ENCODE measurements around the gene FBLL1. TPM values are rescaled to one million over a fixed set of nuclear protein-coding genes. Genes with fewer than 3 reads are reported as not detected.

The FBLL1 gene
- total and polyA plus RNA-seq, 2 of the 8 experiments (the other 6 are each of a cell fraction or from before 2014, with no cell fraction given) = 8.3 to 30.9 TPM

DNA sequence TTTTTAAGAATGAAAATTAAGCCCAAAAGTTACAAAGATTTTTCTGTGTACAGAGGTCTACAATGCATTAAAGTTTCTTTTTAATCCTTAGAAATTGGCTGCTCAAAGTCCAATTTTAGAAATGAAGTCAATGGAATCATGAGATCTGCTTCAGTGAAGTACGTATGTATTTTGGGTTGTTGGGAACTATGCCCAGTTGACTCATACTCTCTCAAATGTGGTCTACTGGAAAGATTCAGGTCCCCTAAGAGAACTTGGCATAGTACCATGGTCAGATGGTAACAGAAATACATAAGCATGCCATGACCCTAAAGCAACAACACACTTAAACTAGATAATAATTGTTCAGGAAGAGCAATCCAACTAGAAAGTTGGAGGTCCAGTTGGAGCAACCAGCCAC is 23.0 kb downstream of the FBLL1 start:
- H3K56ac ChIP-seq (replicated peaks; ENCODE audit: insufficient read length, low read depth, low read length) = no peak overlapping the region

More for the DNA sequence above, 23.0 kb downstream of the FBLL1 start:
- H3K9ac ChIP-seq (replicated peaks in 1 of 4; ENCODE audit: extremely low read depth in 1 of 4, low read depth in 3 of 4, low read length in 3 of 4) = no peak overlapping the region
- POLR2A ChIA-PET (ENCODE audit: partially characterized antibody) = no interaction called here
- no peak overlapping the region for H3K14ac ChIP-seq (ENCODE audit: insufficient read length)
- no peak overlapping the region for H2BK5ac ChIP-seq (ENCODE audit: low read depth, low read length)
- H4K5ac ChIP-seq (ENCODE audit: insufficient read length, low read depth, low read length) = no peak overlapping the region
- no peak overlapping the region for H3K4me2 ChIP-seq (ENCODE audit: insufficient read depth in 1 of 2, low read depth in 2 of 2, low read length in 2 of 2)
- DNase-seq (ENCODE audit: low read depth in 1 of 2, low spot score in 2 of 2) = no peak
- H4K91ac ChIP-seq (replicated peaks; ENCODE audit: insufficient read length, low read length) = no peak overlapping the region
- H2BK120ac ChIP-seq (replicated peaks; ENCODE audit: low read depth, low read length) = no peak overlapping the region
- H3K36me3 ChIP-seq (ENCODE audit: control insufficient read depth in 2 of 4, insufficient read depth in 4 of 4, low read length in 3 of 4) = peaks cover 3 to 64% (median 18%) of the 10 kb centered on the region in 4 experiments; a peak in 7 of 8 replicates
- H2AK5ac ChIP-seq (ENCODE audit: low read depth, low read length) = no peak overlapping the region
- no peak overlapping the region for H2BK15ac ChIP-seq (ENCODE audit: low read length)
- no peak overlapping the region for H2BK20ac ChIP-seq (ENCODE audit: low read length)
- CTCF ChIA-PET (ENCODE audit: partially characterized antibody) = no interaction called here
- TF ChIP-seq PHF8 (conservative IDR thresholded peaks at IDR 0.05; ENCODE audit: low read depth, low read length) = no peak
- no peak for TF ChIP-seq MAFK (IDR thresholded peaks at IDR 0.05; ENCODE audit: low read depth, low read length)
- no peak overlapping the region for H3K4me3 ChIP-seq (ENCODE audit: extremely low read depth in 1 of 4, insufficient read depth in 2 of 4, low read depth in 3 of 4, low read length in 4 of 4)
- peaks cover 1 to 2% of the 10 kb centered on the region in 2 experiments for H4K20me1 ChIP-seq (replicated peaks in 1 of 2; ENCODE audit: control insufficient read depth in 1 of 2, insufficient read depth in 2 of 2, low read length in 2 of 2)
- no peak overlapping the region for H4K8ac ChIP-seq (ENCODE audit: extremely low read depth, insufficient read depth, low read length)
- no peak overlapping the region for H3K18ac ChIP-seq (ENCODE audit: extremely low read depth, low read length)
- no peak overlapping the region for H3K4ac ChIP-seq (replicated peaks; ENCODE audit: insufficient read length, low read depth, low read length)
- no peak overlapping the region for H2BK12ac ChIP-seq (ENCODE audit: low read depth, low read length)
- H3K9me3 ChIP-seq (ENCODE audit: insufficient read depth in 2 of 2, low read depth in 1 of 2, low read length in 1 of 2) = no peaks in the 10 kb centered on the region
- no peak overlapping the region for H3K23ac ChIP-seq (ENCODE audit: insufficient read length)
- H3K23me2 ChIP-seq (ENCODE audit: low read depth, low read length) = no peaks in the 10 kb centered on the region
- peaks cover 0 to 10% of the 10 kb centered on the region in 2 experiments; a peak in 1 of 4 replicates for H3K79me2 ChIP-seq (ENCODE audit: control insufficient read depth in 1 of 2, insufficient read depth in 2 of 2, low read length in 2 of 2)
- WGBS, 2 experiments (ENCODE audit: extremely low coverage in 1 of 2, insufficient coverage in 1 of 2, insufficient read length in 1 of 2, insufficient replicate concordance in 2 of 2, low coverage in 1 of 2, low lambda C conversion rate in 2 of 2, missing lambda C conversion rate in 1 of 2) = 89% methylated on average over 1 of the region's 1 CpG; no CpG with 5 or more reads in 1 of the 2 experiments
- H3K27me3 ChIP-seq (replicated peaks in 1 of 4; ENCODE audit: control insufficient read depth in 3 of 4, extremely low read depth in 1 of 4, insufficient read depth in 3 of 4, low read length in 3 of 4) = no peaks in the 10 kb centered on the region
- H3K27ac ChIP-seq (ENCODE audit: low read depth, low read length) = no peak overlapping the region
- FAIRE-seq = no peak
- H2AFZ ChIP-seq (ENCODE audit: low read length) = no peak overlapping the region
- no peaks in the 10 kb centered on the region for H3K4me1 ChIP-seq (replicated peaks in 1 of 4; ENCODE audit: control insufficient read depth in 3 of 4, insufficient read depth in 4 of 4, low read length in 3 of 4)
- H3K79me1 ChIP-seq (ENCODE audit: low read depth, low read length) = no peaks in the 10 kb centered on the region; the same call in 1 of the 2 replicates
